K562 (cell line): ENCODE data around the gene ZSCAN21. TPM values are rescaled to one million over a fixed set of nuclear protein-coding genes. Genes with fewer than 3 reads are reported as not detected.

Experiments
- ATAC-seq: fragments of 200-7000 bp; cut with Tn5 transposase; 3 replicates; pipeline ENCODE4 v1.9.1; 2020; ENCODE audit warnings: moderate library complexity
- BruUV-seq: library from RNA; stranded (reverse); fragments of 400-500 nt; replicated peaks from 2 replicates; lab custom pipeline; 2021; lab: Mats Ljungman, UMichigan
- CTCF ChIA-PET: fragments of 300-600 bp; formaldehyde crosslinking; extraction: SDS; loops from one replicate; lab custom pipeline; 2021; ENCODE audit warnings: low intra/inter-chr PET ratio; lab: Yijun Ruan, JAX
- POLR2A ChIA-PET: fragments of 300-600, 350-650 bp; sonication (Branson Sonifier 250); formaldehyde crosslinking; extraction: SDS; loops from one replicate; lab custom pipeline; 2021; ENCODE audit warnings: antibody characterized with exemption, inconsistent platforms; lab: Yijun Ruan, JAX
- DNase-seq, 4 experiments: peaks; one replicate each; pipeline versions ENCODE4 v3.0.0 to v3.0.0-alpha.2; 2011 to 2018; ENCODE audit warnings: low spot score in 3 of 4, mixed read lengths in 3 of 4; ENCODE audit errors: extremely low read depth in 1 of 4
- FAIRE-seq: peaks from 2 replicates; lab custom pipeline; 2011; peaks lifted over from hg19 to GRCh38; lab: Jason Lieb, UNC
- H2AFZ ChIP-seq: 2 replicates; pipeline ENCODE4 v1.6.0; 2011; ENCODE audit warnings: low read depth, low read length, control low read depth, inconsistent platforms
- H3K27ac ChIP-seq: fragments of 200-600 bp; 3 replicates; pipeline ENCODE4 v1.8.0; 2011; ENCODE audit warnings: low read depth, mild to moderate bottlenecking, control low read depth, inconsistent platforms, low read length, moderate library complexity, mixed read lengths; ENCODE audit errors: extremely low read depth
- H3K27me3 ChIP-seq, 2 experiments: fragments of 300-600 bp in 1 of 2; 2 replicates in 1 of 2; 3 replicates in 1 of 2; pipeline versions ENCODE4 v1.6.0 to v1.8.0; 2011; ENCODE audit warnings: inconsistent platforms in 2 of 2, low read length in 2 of 2, mild to moderate bottlenecking in 1 of 2, mixed read lengths in 1 of 2, moderate library complexity in 1 of 2; ENCODE audit not compliant: control insufficient read depth in 2 of 2, insufficient read depth in 2 of 2
- H3K36me3 ChIP-seq: fragments of 300-600 bp; 3 replicates; pipeline ENCODE4 v1.8.0; 2011; ENCODE audit warnings: mild to moderate bottlenecking, low read length, inconsistent platforms; ENCODE audit not compliant: control insufficient read depth, insufficient read depth
- H3K4me1 ChIP-seq, 2 experiments: fragments of 200-600 bp in 1 of 2; replicated peaks in 1 of 2; 2 replicates in 1 of 2; 3 replicates in 1 of 2; pipeline versions ENCODE4 v1.5.1 to v1.8.0; 2011; ENCODE audit warnings: inconsistent platforms in 2 of 2, low read length in 2 of 2, mild to moderate bottlenecking in 1 of 2, mixed read lengths in 1 of 2, moderate library complexity in 1 of 2; ENCODE audit not compliant: control insufficient read depth in 2 of 2, insufficient read depth in 2 of 2
- H3K4me2 ChIP-seq: 2 replicates; pipeline ENCODE4 v1.6.1; 2011; ENCODE audit warnings: low read length, control low read depth, inconsistent platforms, mixed read lengths; ENCODE audit not compliant: insufficient read depth
- H3K4me3 ChIP-seq: fragments of 200-600 bp; sonication (generic), shearing (Covaris generic); 2 replicates; pipeline ENCODE4 v1.5.1; 2016; ENCODE audit warnings: control low read depth, inconsistent platforms
- H3K79me2 ChIP-seq: fragments of 200-600 bp; 3 replicates; pipeline ENCODE4 v1.8.0; 2011; ENCODE audit warnings: low read length, inconsistent platforms; ENCODE audit not compliant: control insufficient read depth, insufficient read depth
- H3K9ac ChIP-seq, 2 experiments: 2 replicates each; pipeline versions ENCODE4 v1.6.0 to v1.6.1; 2011; ENCODE audit warnings: low read depth in 2 of 2, low read length in 2 of 2, control low read depth in 1 of 2, inconsistent platforms in 1 of 2, mild to moderate bottlenecking in 1 of 2, mixed read lengths in 1 of 2; ENCODE audit not compliant: insufficient read depth in 1 of 2
- H3K9me1 ChIP-seq: one replicate; pipeline ENCODE4 v1.6.0; 2011; ENCODE audit warnings: inconsistent platforms, mild to moderate bottlenecking, low read length, moderate library complexity; ENCODE audit not compliant: control insufficient read depth, insufficient read depth
- H3K9me3 ChIP-seq: replicated peaks from 2 replicates; pipeline ENCODE4 v1.5.1; 2011; ENCODE audit warnings: low read depth, low read length, inconsistent platforms; ENCODE audit not compliant: control insufficient read depth, insufficient read depth
- H4K20me1 ChIP-seq: replicated peaks from 2 replicates; pipeline ENCODE4 v1.6.1; 2011; ENCODE audit warnings: low read length, inconsistent platforms, mixed read lengths; ENCODE audit not compliant: control insufficient read depth, insufficient read depth
- FOS ChIP-seq: IDR thresholded peaks from 3 replicates; pipeline ENCODE4 v1.6.1; 2011; ENCODE audit not compliant: insufficient read length; ENCODE audit errors: extremely low read depth
- POLR2G ChIP-seq: fragments of 200-400 bp; formaldehyde crosslinking; IDR thresholded peaks from 2 replicates; pipeline ENCODE4 v1.6.1; 2017; ENCODE audit warnings: low read depth, mild to moderate bottlenecking, antibody characterized with exemption, low read length, moderate library complexity
- RBFOX2 ChIP-seq: fragments of 200-400 bp; formaldehyde crosslinking; IDR thresholded peaks from 2 replicates; pipeline ENCODE4 v1.6.1; 2017; ENCODE audit warnings: low read depth, mild to moderate bottlenecking, low read length, moderate library complexity
- ZNF184 ChIP-seq: sonication (generic); formaldehyde crosslinking; IDR thresholded peaks from 2 replicates; pipeline ENCODE4 v1.5.0; 2020; ENCODE audit warnings: missing genetic modification reagents
- ZNF507 ChIP-seq: conservative IDR thresholded peaks from 2 replicates; pipeline ENCODE4 v1.6.1; 2017; ENCODE audit warnings: missing genetic modification characterization, missing compliant biosample characterization
- ZNF717 ChIP-seq: fragments of 250-450 bp; sonication (Bioruptor Pico); IDR thresholded peaks from 2 replicates; pipeline ENCODE4 v1.5.0; 2021
- WGBS: fragments of 100-300 bp; shearing (Covaris generic); methylation state at CpG from one replicate; pipeline ENCODE4 v1.1.6; 2016; ENCODE audit warnings: low coverage, mixed read lengths; ENCODE audit not compliant: insufficient coverage; ENCODE audit errors: missing lambda C conversion rate; 5-methylcytosine and 5-hydroxymethylcytosine counted together
- in situ Hi-C: fragments of 300-500 bp; cut with MboI; formaldehyde crosslinking; loops from 4 replicates; pipeline ENCODE4 v1.15.0; 2018; ENCODE audit warnings: inconsistent platforms, mixed read lengths
- intact Hi-C: fragments of 100-400 bp; cut with micrococcal nuclease; formaldehyde crosslinking; loops from 2 replicates; pipeline ENCODE4 v1.14.2; 2022
- polyA plus RNA-seq, 8 experiments: library from polyadenylated mRNA; depleted of rRNA in 4 of 8; stranded (reverse) in 5 of 8; unstranded in 3 of 8; fragments of >200 nt; fragmentation: Nextera tagmentation in 2 of 8; fragmentation: Illumina TruSeq in 1 of 8; extraction: Ambion mirVana in 2 of 8; extraction: Trizol in 1 of 8; gene quantifications; 2 replicates each; pipeline versions ENCODE4 v1.2.1 to v1.2.3, GENCODE V29; 2011 to 2014; ENCODE audit warnings: inconsistent platforms in 1 of 8, missing spikeins in 1 of 8
- total RNA-seq, 7 experiments: library from RNA; depleted of rRNA in 6 of 7; stranded (reverse); fragments of >200 nt in 6 of 7; fragmentation: Illumina TruSeq in 2 of 7; extraction: Trizol in 2 of 7; gene quantifications; 2 replicates each; pipeline versions ENCODE4 v1.2.1 to v1.2.3, GENCODE V29; 2011 to 2021; ENCODE audit warnings: low replicate concordance in 1 of 7

ZSCAN21 gene
- total and polyA plus RNA-seq, 9 of the 15 experiments (the other 6 are each of a cell fraction or from before 2014, with no cell fraction given), result 5.9 to 15.5 (median 13.2) TPM

GRCh38 chr7:100106633-100107032 is 57.1 kb downstream of the ZSCAN21 start:
- no peak for TF ChIP-seq ZNF184 (CRISPR knock-in tag)
- TF ChIP-seq RBFOX2, result peak; percentile 60
- TF ChIP-seq POLR2G, result peak; percentile 42; the same call in 1 of the 2 replicates
- H3K4me2 ChIP-seq, result no peak overlapping the region
- H3K4me1 ChIP-seq, result peaks cover 7 to 45% of the 10 kb centered on the region in 2 experiments; a peak in 4 of 5 replicates
- H3K27me3 ChIP-seq, result no peaks in the 10 kb centered on the region
- no TSS peak for BruUV-seq
- DNase-seq, result peak in 1 of 4 experiments; percentile 5
- no peak for FAIRE-seq
- peaks cover 71% of the 10 kb centered on the region; the same call in 2 of the 3 replicates for H3K36me3 ChIP-seq
- H4K20me1 ChIP-seq, result no peaks in the 10 kb centered on the region
- H3K9ac ChIP-seq, result peak overlapping the region in 1 of 2 experiments; percentile 62; a peak in 1 of 4 replicates
- in situ Hi-C loops (no loop called here), intact Hi-C loops (no loop called here)
- CTCF ChIA-PET, result no interaction called here
- POLR2A ChIA-PET, result interaction anchor here (0.5 to 1.0 kb wide), 3 partner anchors 13 to 24 kb away, joined by 3 to 7 read pairs (median 3); partner anchors contain the start of gene MBLAC1
- H3K9me1 ChIP-seq, result no peaks in the 10 kb centered on the region
- H3K9me3 ChIP-seq, result no peaks in the 10 kb centered on the region
- H3K79me2 ChIP-seq, result peaks cover 8% of the 10 kb centered on the region; the same call in 2 of the 3 replicates
- H2AFZ ChIP-seq, result no peak overlapping the region
- no peak for ATAC-seq
- H3K4me3 ChIP-seq, result no peak overlapping the region
- 80% methylated on average over 17 of the region's 17 CpGs for WGBS
- H3K27ac ChIP-seq, result no peak overlapping the region

GRCh38 chr7:100107125-100107737 is 57.7 kb downstream of the ZSCAN21 start:
- H4K20me1 ChIP-seq, result no peaks in the 10 kb centered on the region
- ATAC-seq, result no peak

More at GRCh38 chr7:100107125-100107737, 57.7 kb downstream of the ZSCAN21 start:
- ChIA-PET CTCF (no interaction called here), POLR2A (no interaction called here)
- peak in 1 of 4 experiments; percentile 11 for DNase-seq
- Histone ChIP-seq H3K4me2 (no peak overlapping the region), H2AFZ (no peak overlapping the region), H3K79me2 (peaks cover 6% of the 10 kb centered on the region; the same call in 2 of the 3 replicates), H3K9me3 (no peaks in the 10 kb centered on the region), H3K9ac (peak overlapping the region in 1 of 2 experiments; percentile 65; a peak in 1 of 4 replicates), H3K9me1 (peaks cover 3% of the 10 kb centered on the region), H3K27ac (no peak overlapping the region), H3K4me1 (peaks cover 7 to 46% of the 10 kb centered on the region in 2 experiments; a peak in 4 of 5 replicates), H3K36me3 (peaks cover 77% of the 10 kb centered on the region; the same call in 2 of the 3 replicates), H3K27me3 (no peaks in the 10 kb centered on the region), H3K4me3 (no peak overlapping the region)
- FAIRE-seq, result no peak
- in situ Hi-C loops, result no loop called here
- peak; percentile 51 for TF ChIP-seq POLR2G
- no peak for TF ChIP-seq FOS
- no peak for TF ChIP-seq ZNF717 (CRISPR knock-in tag)
- TF ChIP-seq ZNF507 (tag), result no peak
- TSS peak; percentile 88 for BruUV-seq
- 90% methylated on average over 25 of the region's 25 CpGs for WGBS
- intact Hi-C loops, result no loop called here
